Embryonic facial prominence (tissue), 1 donor: ENCODE results near the gene TSGA10IP.

Experiments used
- DNase-seq: peaks from one replicate; pipeline ENCODE4 v3.0.0-alpha.2; 2016; ENCODE audit errors: extremely low spot score

The TSGA10IP gene

GRCh38 chr11:65976216-65977176 lies 31.2 kb downstream of the TSGA10IP start:
- DNase-seq, result no peak

- DNase-seq, result no peak
Observed at GRCh38 chr11:65977621-65978390, 32.5 kb downstream of the TSGA10IP start.

GRCh38 chr11:65978391-65979238 lies 33.3 kb downstream of the TSGA10IP start:
- DNase-seq, result no peak

GRCh38 chr11:65979261-65979759 lies 34.0 kb downstream of the TSGA10IP start:
- DNase-seq, result no peak

- no peak for DNase-seq
Observed at GRCh38 chr11:65981101-65981740, 35.9 kb downstream of the TSGA10IP start.

GRCh38 chr11:65981972-65982823 lies 36.9 kb downstream of the TSGA10IP start:
- DNase-seq, result no peak

GRCh38 chr11:65982824-65983588 lies 37.7 kb downstream of the TSGA10IP start:
- no peak for DNase-seq

GRCh38 chr11:65983589-65983987 lies 38.3 kb downstream of the TSGA10IP start:
- no peak for DNase-seq

GRCh38 chr11:65987336-65987735 lies 42.1 kb downstream of the TSGA10IP start:
- no peak for DNase-seq

- DNase-seq, result peak; percentile 89
Observed at GRCh38 chr11:65988791-65989592, 43.7 kb downstream of the TSGA10IP start.

- no peak for DNase-seq
Observed at GRCh38 chr11:65992056-65992455, 46.8 kb downstream of the TSGA10IP start.

GRCh38 chr11:65997286-65997685 lies 52.0 kb downstream of the TSGA10IP start:
- DNase-seq, result no peak

GRCh38 chr11:66001942-66002647 lies 56.8 kb downstream of the TSGA10IP start, which contains the start of the genes BANF1 and EIF1AD:
TSS of gene BANF1 (plus strand) at chr11:66002503. CDS start at chr11:66003251, 748 bp downstream.
TSS of gene EIF1AD (minus strand) at chr11:66002157. CDS start at chr11:66000389, 1,768 bp downstream.
- DNase-seq, result peak; percentile 96

- DNase-seq, result no peak
Observed at GRCh38 chr11:66002648-66003225, 57.5 kb downstream of the TSGA10IP start.

- DNase-seq, result no peak
Observed at GRCh38 chr11:66003291-66003690, 58.0 kb downstream of the TSGA10IP start.

GRCh38 chr11:66004186-66004585 lies 58.9 kb downstream of the TSGA10IP start:
- DNase-seq, result no peak
